GM23338 (cell line): ENCODE data around the gene HADHB. TPM values are rescaled to one million over a fixed set of nuclear protein-coding genes. Genes with fewer than 3 reads are reported as not detected.

Experiments used
- ATAC-seq: fragments of 200-7000 bp; cut with Tn5 transposase; 3 replicates; pipeline ENCODE4 v1.9.1; 2020
- DNase-seq: peaks from one replicate; pipeline ENCODE4 v3.0.0-alpha.2; 2015; ENCODE audit warnings: low spot score
- H2AFZ ChIP-seq: fragments of 200-600 bp; sonication (generic); 2 replicates; pipeline ENCODE4 v1.8.0; 2016; ENCODE audit warnings: antibody characterized with exemption, mild to moderate bottlenecking, moderate library complexity
- H3F3A ChIP-seq: fragments of 200-600 bp; sonication (generic); replicated peaks from 2 replicates; pipeline ENCODE4 v1.8.0; 2017; ENCODE audit warnings: antibody characterized with exemption, mixed run types, low read depth
- H3K27ac ChIP-seq: fragments of 200-600 bp; sonication (generic); 2 replicates; pipeline ENCODE4 v1.6.1; 2016; ENCODE audit warnings: low read depth
- H3K27me3 ChIP-seq: fragments of 200-600 bp; sonication (generic); 2 replicates; pipeline ENCODE4 v1.8.0; 2016; ENCODE audit warnings: mild to moderate bottlenecking, mixed run types, moderate library complexity; ENCODE audit not compliant: insufficient read depth
- H3K36me3 ChIP-seq: fragments of 200-600 bp; sonication (generic); 2 replicates; pipeline ENCODE4 v1.8.0; 2016; ENCODE audit warnings: mild to moderate bottlenecking; ENCODE audit not compliant: insufficient read depth
- H3K4me1 ChIP-seq: fragments of 200-600 bp; sonication (generic); 2 replicates; pipeline ENCODE4 v1.8.0; 2016; ENCODE audit warnings: mild to moderate bottlenecking, moderate library complexity; ENCODE audit not compliant: insufficient read depth
- H3K4me2 ChIP-seq: fragments of 200-600 bp; sonication (generic); 2 replicates; pipeline ENCODE4 v1.7.1; 2017; ENCODE audit warnings: mixed run types
- H3K4me3 ChIP-seq: fragments of 200-600 bp; sonication (generic); 2 replicates; pipeline ENCODE4 v1.6.1; 2016; ENCODE audit warnings: mixed run types
- H3K79me2 ChIP-seq: fragments of 200-600 bp; sonication (generic); replicated peaks from 2 replicates; pipeline ENCODE4 v1.8.0; 2017; ENCODE audit warnings: mild to moderate bottlenecking; ENCODE audit not compliant: insufficient read depth
- H3K9me2 ChIP-seq: fragments of 200-600 bp; sonication (generic); 2 replicates; pipeline ENCODE4 v1.8.0; 2017; ENCODE audit not compliant: insufficient read depth
- H4K20me1 ChIP-seq: fragments of 200-600 bp; sonication (generic); replicated peaks from 2 replicates; pipeline ENCODE4 v1.8.0; 2017; ENCODE audit warnings: mild to moderate bottlenecking; ENCODE audit not compliant: insufficient read depth
- H3K27ac Mint-ChIP-seq: 2 replicates; pipeline ENCODE4 v1.8.0; 2020; ENCODE audit warnings: inconsistent platforms, mild to moderate bottlenecking, moderate library complexity, mixed read lengths
- H3K27me3 Mint-ChIP-seq: 3 replicates; pipeline ENCODE4 v1.8.0; 2022; ENCODE audit warnings: low read depth, mild to moderate bottlenecking, moderate library complexity, mixed read lengths, inconsistent platforms; ENCODE audit not compliant: insufficient read depth, poor library complexity
- H3K36me3 Mint-ChIP-seq: 3 replicates; pipeline ENCODE4 v1.8.0; 2021; ENCODE audit warnings: low read depth, mild to moderate bottlenecking, inconsistent platforms, moderate library complexity, mixed read lengths
- H3K4me1 Mint-ChIP-seq: 3 replicates; pipeline ENCODE4 v1.8.0; 2020; ENCODE audit warnings: mild to moderate bottlenecking, inconsistent platforms, mixed read lengths
- H3K4me3 Mint-ChIP-seq: 3 replicates; pipeline ENCODE4 v1.8.0; 2021; ENCODE audit warnings: moderate library complexity, mild to moderate bottlenecking, inconsistent platforms, mixed read lengths
- H3K9me3 Mint-ChIP-seq: 3 replicates; pipeline ENCODE4 v1.8.0; 2020; ENCODE audit warnings: moderate library complexity, mild to moderate bottlenecking, inconsistent platforms, mixed read lengths
- REST ChIP-seq: IDR thresholded peaks from one replicate; pipeline ENCODE4 v1.6.1; 2018; ENCODE audit warnings: antibody characterized with exemption; ENCODE audit not compliant: unreplicated experiment
- STAT1 ChIP-seq: IDR thresholded peaks from one replicate; pipeline ENCODE4 v1.6.1; 2016; ENCODE audit warnings: antibody characterized with exemption; ENCODE audit not compliant: unreplicated experiment
- ZNF331 ChIP-seq: fragments of 250-450 bp; sonication (Bioruptor Pico); IDR thresholded peaks from 2 replicates; pipeline ENCODE4 v1.5.0; 2020; ENCODE audit warnings: low read depth, mild to moderate bottlenecking, moderate library complexity
- ZNF462 ChIP-seq: fragments of 250-450 bp; sonication (Bioruptor Pico); IDR thresholded peaks from 2 replicates; pipeline ENCODE4 v1.5.0; 2020; ENCODE audit warnings: mild to moderate bottlenecking, moderate library complexity
- polyA plus RNA-seq: library from polyadenylated mRNA; unstranded; fragments of >200 nt; fragmentation: Nextera tagmentation; extraction: Ambion mirVana; gene quantifications from 2 replicates; pipeline ENCODE4 v1.2.1, GENCODE V29; 2016
- total RNA-seq: library from RNA; depleted of rRNA; stranded (reverse); fragments of >200 nt; shearing (Covaris generic); gene quantifications from 2 replicates; pipeline ENCODE4 v1.2.3, GENCODE V29; 2014

HADHB gene
- total and polyA plus RNA-seq, 2 experiments from 2014 or later: 41.1 to 43.4 TPM

- H3K79me2 ChIP-seq: no peaks in the 10 kb centered on the region
- no peaks in the 10 kb centered on the region for H3K27me3 ChIP-seq
- no peak overlapping the region for H2AFZ ChIP-seq
- no peaks in the 10 kb centered on the region for H3K9me2 ChIP-seq
- no peak overlapping the region for H3K4me3 ChIP-seq
- H4K20me1 ChIP-seq: no peaks in the 10 kb centered on the region
- no peaks in the 10 kb centered on the region for H3F3A ChIP-seq
- H3K4me2 ChIP-seq: no peak overlapping the region
- Mint-ChIP-seq H3K9me3 (no peaks in the 10 kb centered on the region), H3K36me3 (no peaks in the 10 kb centered on the region), H3K27me3 (no peaks in the 10 kb centered on the region), H3K4me3 (no peak overlapping the region), H3K27ac (no peak overlapping the region), H3K4me1 (peaks cover 20% of the 10 kb centered on the region)
- no peaks in the 10 kb centered on the region for H3K36me3 ChIP-seq
- no peak for TF ChIP-seq ZNF331 (CRISPR knock-in tag)
- TF ChIP-seq STAT1: no peak
- TF ChIP-seq REST: no peak
- no peak for TF ChIP-seq ZNF462 (CRISPR knock-in tag)
- H3K27ac ChIP-seq: 0 out of 2 replicates have a peak overlapping the region, but pooled peaks have one; percentile 36
- H3K4me1 ChIP-seq: no peaks in the 10 kb centered on the region; the same call in 1 of the 2 replicates
- ATAC-seq (no peak), DNase-seq (no peak)
Observed at GRCh38 chr2:26336719-26337118, 92.0 kb downstream of the HADHB start.
